Left renal cortex interstitium (tissue), 4 donors: ENCODE data around the gene TAS2R42. TPM values are rescaled to one million over a fixed set of nuclear protein-coding genes. Genes with fewer than 3 reads are reported as not detected.
A peak's percentile ranks its signal among the peaks of the same experiment; 100 is the strongest.

ENCODE experiments used
- DNase-seq, 4 donors: peaks; one replicate each; pipeline ENCODE4 v3.0.0-alpha.2; 2013; ENCODE audit warnings: low read depth in 4 of 4, low spot score in 2 of 4, missing footprints in 1 of 4
- polyA plus RNA-seq, 4 donors: library from polyadenylated mRNA; unstranded; fragments of 120-200 nt; gene quantifications; one replicate each; pipeline ENCODE4 v1.2.1, GENCODE V29; 2013; ENCODE audit not compliant: insufficient read length in 4 of 4

TAS2R42 gene, protein sequence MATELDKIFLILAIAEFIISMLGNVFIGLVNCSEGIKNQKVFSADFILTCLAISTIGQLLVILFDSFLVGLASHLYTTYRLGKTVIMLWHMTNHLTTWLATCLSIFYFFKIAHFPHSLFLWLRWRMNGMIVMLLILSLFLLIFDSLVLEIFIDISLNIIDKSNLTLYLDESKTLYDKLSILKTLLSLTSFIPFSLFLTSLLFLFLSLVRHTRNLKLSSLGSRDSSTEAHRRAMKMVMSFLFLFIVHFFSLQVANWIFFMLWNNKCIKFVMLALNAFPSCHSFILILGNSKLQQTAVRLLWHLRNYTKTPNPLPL
- polyA plus RNA-seq = under 1 TPM in 1 of 4 donors, not detected in 3; 0.17 TPM

GRCh38 chr12:11186837-11187236, at the start of gene TAS2R42:
Gene TAS2R42 (minus strand): TSS chr12:11186937. CDS start chr12:11186937, 0 bp downstream.
- no peak for DNase-seq

DNA sequence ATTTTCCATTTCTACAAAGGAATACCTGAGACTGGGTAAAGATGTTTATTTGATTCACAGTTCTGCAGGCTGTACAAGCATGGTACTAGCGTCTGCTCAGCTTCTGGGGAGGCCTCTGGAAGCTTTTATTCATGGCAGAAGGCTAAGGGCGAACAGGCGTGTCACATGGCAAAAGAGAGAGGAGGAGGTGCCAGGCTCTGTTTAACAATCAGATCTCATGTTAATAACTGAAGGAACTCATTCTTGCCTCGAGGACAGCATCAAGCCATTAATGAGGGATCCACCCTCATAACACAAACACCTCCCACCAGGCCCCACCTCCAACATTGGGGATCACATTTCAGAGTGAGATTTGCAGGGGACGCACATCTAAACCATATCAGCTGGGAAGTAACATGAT, 46.8 kb upstream of the TAS2R42 start:
- DNase-seq = no peak

DNA sequence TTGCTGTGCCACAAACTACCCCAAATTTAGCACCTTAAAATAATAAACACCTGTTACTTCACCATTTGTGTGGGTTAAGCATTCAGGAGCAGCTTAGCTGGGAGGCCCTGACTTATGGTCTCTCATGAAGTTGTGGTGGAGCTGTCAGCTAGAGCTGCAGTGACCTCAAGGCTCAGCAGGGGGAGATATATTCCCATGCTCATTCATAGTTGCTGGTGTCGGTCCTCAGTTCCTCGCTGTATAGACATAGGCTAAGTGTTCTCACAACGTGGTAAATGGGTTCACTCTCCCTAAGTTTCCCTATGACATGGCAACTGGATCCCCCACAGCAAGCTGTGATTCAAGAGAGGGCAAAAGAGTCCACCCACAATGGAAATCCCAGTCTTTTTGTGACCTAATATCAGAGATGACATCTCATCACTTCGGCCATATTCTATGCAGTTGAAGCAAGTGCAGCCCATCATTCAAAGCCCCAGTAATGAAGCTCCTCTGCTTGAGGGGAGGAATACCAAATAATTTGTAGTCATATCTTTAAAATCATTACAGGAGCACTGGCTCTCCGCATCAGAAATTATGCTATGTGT, 41.7 kb upstream of the TAS2R42 start:
- DNase-seq = peak in 1 of 4 donors; percentile 15

- no peak for DNase-seq
Measured at GRCh38 chr12:11227373-11227772, 40.6 kb upstream of the TAS2R42 start.

- no peak for DNase-seq
Measured at GRCh38 chr12:11209113-11209512, 22.4 kb upstream of the TAS2R42 start.

GRCh38 chr12:11204173-11204572, 17.4 kb upstream of the TAS2R42 start:
- DNase-seq = no peak

DNA sequence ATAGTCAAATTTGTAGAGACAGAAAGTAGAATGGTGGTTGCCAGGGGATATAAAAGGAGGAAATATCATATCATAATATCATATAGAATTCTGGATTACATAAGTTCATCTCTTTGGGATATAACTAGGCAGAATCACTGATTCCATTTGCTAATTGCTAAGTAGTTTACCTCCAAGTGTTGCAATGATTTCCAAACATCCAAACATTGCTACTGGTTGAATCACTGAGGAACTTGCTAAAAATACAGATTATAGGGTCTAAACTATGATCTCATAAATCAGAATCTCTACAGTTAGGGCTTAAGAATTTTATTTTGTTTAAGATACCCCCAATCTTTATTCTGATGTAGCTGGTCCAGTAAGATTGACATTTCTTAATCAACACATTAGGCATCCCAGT, 16.1 kb upstream of the TAS2R42 start:
- no peak for DNase-seq

DNA sequence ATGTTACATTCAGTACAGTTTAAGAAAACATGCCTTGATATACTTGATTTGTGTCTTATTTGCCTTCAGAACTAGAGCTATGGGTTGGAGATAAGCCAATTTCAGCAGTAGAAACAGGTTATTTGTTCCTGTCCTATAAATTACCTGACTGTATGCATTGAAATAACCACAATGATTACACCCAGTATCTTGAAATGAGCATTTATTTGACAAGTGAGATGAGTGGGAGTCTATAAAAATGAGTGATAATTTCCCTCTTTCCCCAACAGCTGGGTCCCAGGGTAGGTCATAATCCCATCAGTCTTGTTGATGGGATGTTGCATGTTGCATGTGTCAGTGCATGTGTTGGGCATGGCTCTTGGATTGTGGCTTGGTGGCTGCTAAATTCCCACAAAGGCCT, 3.7 kb downstream of the TAS2R42 start:
- no peak for DNase-seq

GRCh38 chr12:11182529-11182928, 4.2 kb downstream of the TAS2R42 start:
- no peak for DNase-seq

DNA sequence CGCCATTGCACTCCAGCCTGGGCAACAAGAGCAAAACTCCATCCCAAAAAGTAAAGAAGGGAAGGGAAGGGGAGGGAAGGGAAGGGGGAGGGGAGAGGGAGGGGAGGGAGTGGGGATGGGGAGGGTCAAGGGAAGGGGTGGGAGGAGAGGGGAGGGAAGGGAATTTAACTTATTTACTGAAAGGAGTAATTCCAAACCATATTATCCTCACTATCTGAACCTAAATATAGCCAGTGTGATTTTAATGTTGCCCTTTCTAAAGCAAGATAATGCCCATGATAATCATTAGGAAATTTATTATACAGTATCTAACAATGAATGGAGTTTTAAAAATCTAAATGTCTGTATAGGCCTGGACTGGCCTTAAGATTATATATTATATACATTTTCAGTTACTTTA, 8.5 kb downstream of the TAS2R42 start:
- DNase-seq = no peak

GRCh38 chr12:11174022-11174421, 12.7 kb downstream of the TAS2R42 start:
- no peak for DNase-seq

DNA sequence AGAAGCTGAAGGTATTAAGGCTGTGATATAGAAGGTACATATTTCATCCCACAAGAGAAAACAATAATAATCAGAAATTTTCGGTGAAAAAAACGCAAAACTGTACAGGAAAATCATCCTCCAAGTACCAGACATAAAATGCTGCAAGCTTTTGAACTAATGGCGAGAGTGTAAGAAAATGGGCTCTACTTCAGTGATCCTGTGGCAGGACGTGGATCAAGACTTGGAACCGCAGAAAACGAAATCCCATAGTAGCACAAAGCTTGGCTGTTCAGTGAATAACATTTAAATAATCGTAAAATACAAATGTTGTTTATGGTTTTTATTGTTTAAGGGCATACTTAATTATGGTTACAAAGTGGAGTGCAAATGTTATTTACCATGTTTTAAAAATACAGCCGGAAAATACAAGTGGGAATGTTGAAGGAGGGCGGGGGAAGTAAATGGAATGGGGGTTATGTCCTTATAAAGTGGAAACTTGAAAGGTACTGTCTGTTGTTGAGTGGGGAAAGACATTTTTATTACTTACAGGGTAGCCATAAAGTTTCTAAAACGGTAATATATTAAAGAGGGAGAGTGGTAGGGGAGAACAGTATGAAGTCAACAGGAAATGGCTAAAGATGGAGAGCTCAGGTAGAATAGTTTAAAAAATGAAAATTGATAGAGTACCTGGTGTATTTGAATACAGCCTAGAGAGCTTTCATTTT, 14.6 kb downstream of the TAS2R42 start:
- peak; percentile 31 to 75 (median 52) for DNase-seq

DNA sequence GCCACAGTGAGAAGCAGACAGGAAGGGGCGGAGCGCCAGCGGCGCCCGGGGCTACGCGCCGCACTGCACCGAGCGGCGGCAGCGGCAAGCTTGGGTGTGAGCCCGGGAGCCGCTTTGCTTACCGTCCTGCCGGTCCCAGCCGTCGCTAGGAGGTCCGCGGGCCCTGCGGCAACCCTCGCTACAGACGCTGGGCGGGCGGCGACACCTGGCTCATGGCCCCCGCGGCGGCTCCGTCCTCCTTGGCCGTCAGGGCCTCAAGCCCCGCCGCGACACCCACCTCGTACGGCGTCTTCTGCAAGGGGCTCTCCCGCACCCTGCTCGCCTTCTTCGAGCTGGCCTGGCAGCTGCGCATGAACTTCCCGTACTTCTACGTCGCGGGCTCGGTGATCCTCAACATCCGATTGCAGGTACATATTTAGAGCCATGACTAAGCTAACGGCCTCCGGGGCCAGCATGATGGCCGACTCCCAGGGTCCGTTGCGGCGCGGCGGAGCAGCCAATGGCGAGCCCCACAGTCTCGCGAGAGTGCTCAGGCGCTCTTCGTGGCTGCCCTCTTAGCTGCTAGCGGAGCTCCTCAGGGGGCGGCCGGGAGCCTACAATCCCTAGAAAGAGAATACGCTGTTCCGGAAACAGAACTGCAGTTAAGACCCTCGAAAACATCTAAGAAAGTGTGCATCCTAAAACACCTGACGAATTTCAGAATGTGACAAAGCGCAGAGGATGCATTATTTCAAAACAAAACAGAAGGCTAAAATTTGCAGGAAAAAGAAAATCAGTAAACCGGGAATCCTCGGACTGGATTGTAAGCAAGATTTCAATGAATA, 15.4 kb downstream of the TAS2R42 start, which contains the start of gene SMIM10L1:
TSS of gene SMIM10L1 (plus strand) at position 50 of the 824 bp plus-strand sequence. CDS start at position 213, 163 bp downstream.
- peak; percentile 71 to 93 (median 84) for DNase-seq

DNA sequence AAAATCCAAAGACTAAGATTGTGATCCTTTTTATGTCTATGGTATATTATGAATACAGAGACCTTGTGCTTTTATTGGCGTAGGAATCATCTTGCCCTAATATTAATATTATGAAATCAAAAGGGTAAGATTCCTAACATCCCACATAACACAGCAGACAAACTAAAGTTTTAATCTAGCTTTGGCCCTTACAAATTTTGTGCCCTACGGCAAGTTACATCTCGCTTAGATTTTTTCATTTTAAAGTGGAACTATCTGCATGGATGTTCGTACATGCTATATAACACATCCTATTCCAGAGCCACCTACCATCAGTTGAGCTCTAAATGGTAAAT, 16.0 kb downstream of the TAS2R42 start:
- DNase-seq = no peak

- no peak for DNase-seq
Measured at GRCh38 chr12:11166300-11166699, 20.4 kb downstream of the TAS2R42 start.

GRCh38 chr12:11164384-11164783, 22.4 kb downstream of the TAS2R42 start:
- no peak for DNase-seq

DNA sequence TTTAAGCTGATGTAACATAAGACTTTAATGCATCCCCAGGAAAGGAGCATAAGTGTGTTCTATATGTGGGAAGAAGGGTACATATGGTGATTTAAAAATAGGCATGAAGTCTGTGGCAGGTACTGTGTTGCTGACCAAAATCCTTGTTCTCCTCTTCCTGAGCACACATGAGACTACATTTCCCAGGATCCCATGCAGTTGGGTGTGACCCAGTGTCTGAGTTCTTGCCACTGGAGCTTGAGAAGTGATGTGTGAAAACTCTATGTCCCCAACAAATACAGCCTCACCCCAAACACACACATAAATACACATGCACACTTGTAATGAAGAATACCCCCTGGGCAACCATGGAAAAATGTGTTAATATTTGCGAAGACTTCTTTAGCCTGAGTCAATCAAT, 24.2 kb downstream of the TAS2R42 start:
- no peak for DNase-seq

GRCh38 chr12:11158885-11159444, 27.8 kb downstream of the TAS2R42 start:
- DNase-seq = no peak

DNA sequence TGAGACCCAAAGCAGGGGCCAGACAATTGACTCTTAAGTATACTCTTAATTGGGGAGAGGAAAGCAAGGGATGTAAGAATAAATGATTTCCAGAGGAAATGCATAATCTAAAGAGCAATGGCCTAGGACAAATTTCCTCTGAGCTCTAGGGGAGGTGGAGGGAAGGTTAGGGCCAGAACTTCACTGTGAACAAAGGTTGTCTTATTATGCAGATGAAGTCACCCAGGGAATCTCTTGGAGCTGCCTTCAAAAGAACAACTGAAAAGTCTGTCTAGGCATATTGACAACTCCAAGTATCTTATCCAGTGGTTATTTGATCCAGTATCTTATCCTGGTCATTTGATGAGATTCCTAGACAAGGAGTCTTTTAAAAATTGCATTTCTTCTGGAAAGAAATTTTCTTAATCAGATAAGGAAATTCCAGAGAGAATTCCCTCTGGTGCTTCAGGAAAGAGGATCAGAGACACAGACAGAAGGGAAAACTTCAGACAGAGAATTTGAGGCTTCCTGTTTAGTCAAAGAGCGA, 32.3 kb downstream of the TAS2R42 start:
- DNase-seq = no peak

GRCh38 chr12:11152725-11153124, 34.0 kb downstream of the TAS2R42 start:
- DNase-seq = no peak
